Measurements from ENCODE around the gene PPP1R8. TPM values are rescaled to one million over a fixed set of nuclear protein-coding genes. Genes with fewer than 3 reads are reported as not detected.

PPP1R8 gene
- total and polyA plus RNA-seq, 2 experiments from 2014 or later = 13.2 to 47.1 TPM

- Histone ChIP-seq H3K36me3 (no peaks in the 10 kb centered on the region), H3K4me3 (no peak overlapping the region), H3K27me3 (no peaks in the 10 kb centered on the region), H3K9me3 (ENCODE audit: low read depth) (no peaks in the 10 kb centered on the region), H3K4me1 (ENCODE audit: low read depth) (no peaks in the 10 kb centered on the region), H3K27ac (no peak overlapping the region)
- TF ChIP-seq, protein P1, sequence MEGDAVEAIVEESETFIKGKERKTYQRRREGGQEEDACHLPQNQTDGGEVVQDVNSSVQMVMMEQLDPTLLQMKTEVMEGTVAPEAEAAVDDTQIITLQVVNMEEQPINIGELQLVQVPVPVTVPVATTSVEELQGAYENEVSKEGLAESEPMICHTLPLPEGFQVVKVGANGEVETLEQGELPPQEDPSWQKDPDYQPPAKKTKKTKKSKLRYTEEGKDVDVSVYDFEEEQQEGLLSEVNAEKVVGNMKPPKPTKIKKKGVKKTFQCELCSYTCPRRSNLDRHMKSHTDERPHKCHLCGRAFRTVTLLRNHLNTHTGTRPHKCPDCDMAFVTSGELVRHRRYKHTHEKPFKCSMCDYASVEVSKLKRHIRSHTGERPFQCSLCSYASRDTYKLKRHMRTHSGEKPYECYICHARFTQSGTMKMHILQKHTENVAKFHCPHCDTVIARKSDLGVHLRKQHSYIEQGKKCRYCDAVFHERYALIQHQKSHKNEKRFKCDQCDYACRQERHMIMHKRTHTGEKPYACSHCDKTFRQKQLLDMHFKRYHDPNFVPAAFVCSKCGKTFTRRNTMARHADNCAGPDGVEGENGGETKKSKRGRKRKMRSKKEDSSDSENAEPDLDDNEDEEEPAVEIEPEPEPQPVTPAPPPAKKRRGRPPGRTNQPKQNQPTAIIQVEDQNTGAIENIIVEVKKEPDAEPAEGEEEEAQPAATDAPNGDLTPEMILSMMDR (IDR thresholded peaks at IDR 0.05; ENCODE audit: low read depth, low read length) = no peak
- no peak for DNase-seq (ENCODE audit: low read depth in 1 of 2, low spot score in 1 of 2)
Measured at GRCh38 chr1:27884006-27884954, 53.7 kb downstream of the PPP1R8 start.

GRCh38 chr1:27885114-27885528 is 54.5 kb downstream of the PPP1R8 start:
- no peaks in the 10 kb centered on the region for H3K27me3 ChIP-seq
- no peak overlapping the region for H3K4me3 ChIP-seq
- H3K4me1 ChIP-seq (ENCODE audit: low read depth) = no peaks in the 10 kb centered on the region
- H3K9me3 ChIP-seq (ENCODE audit: low read depth) = no peaks in the 10 kb centered on the region
- no peak overlapping the region for H3K27ac ChIP-seq
- H3K36me3 ChIP-seq = no peaks in the 10 kb centered on the region
- no peak for DNase-seq (ENCODE audit: low read depth in 1 of 2, low spot score in 1 of 2)
- TF ChIP-seq, protein P1 (IDR thresholded peaks at IDR 0.05; ENCODE audit: low read depth, low read length) = no peak

DNA sequence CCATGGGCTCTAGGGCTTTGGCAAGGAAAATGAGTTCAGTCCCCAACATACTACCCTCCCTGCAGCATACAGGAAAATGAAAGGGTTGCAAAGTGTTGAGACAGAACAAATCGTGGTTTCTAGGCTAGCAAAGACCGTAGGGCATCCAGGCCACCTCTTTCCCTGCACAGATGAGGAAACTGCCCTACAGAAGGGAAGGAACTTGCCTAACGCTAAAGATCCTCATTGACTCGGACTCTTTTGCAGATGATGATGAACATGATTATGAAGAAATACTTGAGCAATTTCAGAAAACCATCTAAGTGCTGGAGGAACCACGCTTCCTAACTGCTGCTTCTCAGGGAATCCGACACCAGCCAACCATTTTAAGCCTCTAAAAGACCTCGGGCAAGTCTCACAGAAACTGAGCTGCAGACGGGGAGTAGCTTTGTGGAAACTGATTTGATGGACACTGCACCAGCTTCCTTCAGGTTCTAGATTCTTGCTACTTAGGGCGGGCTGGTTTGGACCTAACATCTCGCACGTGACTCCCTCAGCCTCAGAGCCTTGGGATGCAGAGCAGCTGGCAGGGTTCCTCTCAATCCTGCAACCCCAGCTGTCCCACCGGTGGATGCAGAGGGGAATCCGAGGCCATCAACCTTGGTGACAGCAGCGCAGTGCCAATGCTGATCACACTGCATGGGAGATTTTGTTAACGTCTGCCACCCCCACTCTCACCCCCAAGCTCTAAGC is 55.2 kb downstream of the PPP1R8 start:
- H3K36me3 ChIP-seq = no peaks in the 10 kb centered on the region
- no peak for DNase-seq (ENCODE audit: low read depth in 1 of 2, low spot score in 1 of 2)
- H3K9me3 ChIP-seq (ENCODE audit: low read depth) = no peaks in the 10 kb centered on the region
- no peaks in the 10 kb centered on the region for H3K27me3 ChIP-seq
- no peak overlapping the region for H3K27ac ChIP-seq
- no peak overlapping the region for H3K4me3 ChIP-seq
- no peaks in the 10 kb centered on the region for H3K4me1 ChIP-seq (ENCODE audit: low read depth)
- TF ChIP-seq, protein P1 (IDR thresholded peaks at IDR 0.05; ENCODE audit: low read depth, low read length) = no peak

- Histone ChIP-seq H3K9me3 (ENCODE audit: low read depth) (no peaks in the 10 kb centered on the region), H3K27me3 (no peaks in the 10 kb centered on the region), H3K4me3 (no peak overlapping the region), H3K27ac (no peak overlapping the region), H3K36me3 (peaks cover 3% of the 10 kb centered on the region), H3K4me1 (ENCODE audit: low read depth) (no peaks in the 10 kb centered on the region)
- TF ChIP-seq, protein P1 (IDR thresholded peaks at IDR 0.05; ENCODE audit: low read depth, low read length) = no peak
- DNase-seq (ENCODE audit: low read depth in 1 of 2, low spot score in 1 of 2) = no peak
Measured at GRCh38 chr1:27886353-27886679, 55.7 kb downstream of the PPP1R8 start.

GRCh38 chr1:27886744-27887143 is 56.2 kb downstream of the PPP1R8 start:
- H3K4me3 ChIP-seq = no peak overlapping the region
- TF ChIP-seq, protein P1 (IDR thresholded peaks at IDR 0.05; ENCODE audit: low read depth, low read length) = no peak
- H3K36me3 ChIP-seq = peaks cover 7% of the 10 kb centered on the region
- DNase-seq (ENCODE audit: low read depth in 1 of 2, low spot score in 1 of 2) = no peak
- no peaks in the 10 kb centered on the region for H3K4me1 ChIP-seq (ENCODE audit: low read depth)
- no peak overlapping the region for H3K27ac ChIP-seq
- no peaks in the 10 kb centered on the region for H3K27me3 ChIP-seq
- H3K9me3 ChIP-seq (ENCODE audit: low read depth) = no peaks in the 10 kb centered on the region

Data from cardiac muscle cell (in vitro differentiated cells and primary cell).